Muscle layer of duodenum (tissue), 2 donors: Measurements from ENCODE around the gene KLK1.
A peak's percentile ranks its signal among the peaks of the same experiment; 100 is the strongest.

ENCODE experiments used
- H3K27ac ChIP-seq: one replicate; pipeline ENCODE4 v1.7.0; 2013; ENCODE audit warnings: mild to moderate bottlenecking, low read length
- H3K27me3 ChIP-seq: one replicate; pipeline ENCODE4 v1.7.0; 2013; ENCODE audit warnings: low read depth, mild to moderate bottlenecking, control low read depth, low read length
- H3K36me3 ChIP-seq, 2 donors: one replicate each; pipeline ENCODE4 v1.7.0; 2013; ENCODE audit warnings: low read length in 2 of 2, control low read depth in 1 of 2, mild to moderate bottlenecking in 1 of 2; ENCODE audit not compliant: insufficient read depth in 2 of 2, control insufficient read depth in 1 of 2
- H3K4me1 ChIP-seq, 2 donors: one replicate each; pipeline ENCODE4 v1.7.0; 2013; ENCODE audit warnings: low read length in 2 of 2, mild to moderate bottlenecking in 2 of 2, control low read depth in 1 of 2, moderate library complexity in 1 of 2; ENCODE audit not compliant: insufficient read depth in 2 of 2, control insufficient read depth in 1 of 2
- H3K4me3 ChIP-seq, 2 donors: one replicate each; pipeline ENCODE4 v1.7.0; 2013; ENCODE audit warnings: low read length in 2 of 2, low read depth in 1 of 2, mild to moderate bottlenecking in 1 of 2
- H3K9me3 ChIP-seq, 2 donors: one replicate each; pipeline ENCODE4 v1.7.0; 2013; ENCODE audit warnings: low read length in 2 of 2, control low read depth in 1 of 2, mild to moderate bottlenecking in 1 of 2; ENCODE audit not compliant: control insufficient read depth in 1 of 2
- donor health status: healthy.

KLK1 gene

GRCh38 chr19:50822661-50823208, 852 bp downstream of the KLK1 start:
- peaks cover 22% of the 10 kb centered on the region for H3K27me3 ChIP-seq
- no peaks in the 10 kb centered on the region for H3K36me3 ChIP-seq
- no peak overlapping the region for H3K4me3 ChIP-seq
- H3K9me3 ChIP-seq = no peaks in the 10 kb centered on the region
- H3K27ac ChIP-seq = no peak overlapping the region
- H3K4me1 ChIP-seq = peaks cover 0 to 11% of the 10 kb centered on the region in 2 donors

GRCh38 chr19:50821622-50822021, 2.0 kb downstream of the KLK1 start:
- peaks cover 22% of the 10 kb centered on the region for H3K27me3 ChIP-seq
- H3K36me3 ChIP-seq = no peaks in the 10 kb centered on the region
- peaks cover 0 to 11% of the 10 kb centered on the region in 2 donors for H3K4me1 ChIP-seq
- H3K9me3 ChIP-seq = no peaks in the 10 kb centered on the region
- H3K27ac ChIP-seq = no peak overlapping the region
- H3K4me3 ChIP-seq = no peak overlapping the region

- H3K4me1 ChIP-seq = peaks cover 0 to 11% of the 10 kb centered on the region in 2 donors
- H3K9me3 ChIP-seq = no peaks in the 10 kb centered on the region
- H3K36me3 ChIP-seq = no peaks in the 10 kb centered on the region
- no peak overlapping the region for H3K4me3 ChIP-seq
- H3K27me3 ChIP-seq = peaks cover 22% of the 10 kb centered on the region
- no peak overlapping the region for H3K27ac ChIP-seq
Measured at GRCh38 chr19:50821248-50821612, 2.4 kb downstream of the KLK1 start.

DNA sequence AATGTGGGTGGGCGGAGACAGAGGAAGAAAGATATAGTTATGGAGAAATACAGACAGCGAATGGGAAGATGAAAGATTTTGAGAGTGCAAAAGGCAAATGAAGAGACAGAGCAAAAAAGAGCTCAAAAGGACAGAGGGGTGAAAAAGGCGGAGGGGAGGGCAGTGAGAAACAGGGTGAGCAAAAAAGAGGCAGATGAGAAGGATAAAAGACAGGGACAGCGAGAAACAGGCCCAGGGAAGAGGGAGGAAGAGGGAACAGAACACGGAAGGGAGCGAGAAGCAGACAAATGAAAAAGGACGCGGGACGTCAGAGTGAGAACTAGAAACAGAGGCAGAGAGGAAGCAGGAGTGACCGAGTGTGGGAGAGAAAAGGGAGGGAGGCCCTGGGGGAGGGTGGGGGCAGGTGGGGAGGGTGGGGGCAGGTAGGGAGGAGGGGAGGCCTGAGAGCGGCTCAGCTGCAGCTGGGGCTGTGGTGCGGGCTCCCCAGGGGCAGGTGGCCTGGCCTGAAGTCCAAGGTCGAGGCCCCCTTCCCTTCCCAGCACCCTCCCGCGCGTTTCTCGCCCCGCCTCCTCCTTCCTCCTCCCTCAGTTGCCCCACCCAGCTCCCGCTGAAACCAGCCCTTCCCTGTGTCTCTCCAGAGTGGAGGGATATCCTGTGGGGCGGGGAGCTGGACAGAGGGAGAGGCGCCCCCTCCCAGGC, 2.9 kb downstream of the KLK1 start:
- no peaks in the 10 kb centered on the region for H3K36me3 ChIP-seq
- no peak overlapping the region for H3K27ac ChIP-seq
- peaks cover 0 to 11% of the 10 kb centered on the region in 2 donors for H3K4me1 ChIP-seq
- peaks cover 22% of the 10 kb centered on the region for H3K27me3 ChIP-seq
- H3K4me3 ChIP-seq = no peak overlapping the region
- H3K9me3 ChIP-seq = no peaks in the 10 kb centered on the region

GRCh38 chr19:50820086-50820485, 3.5 kb downstream of the KLK1 start:
- Histone ChIP-seq H3K4me3 (no peak overlapping the region), H3K27ac (no peak overlapping the region), H3K27me3 (peaks cover 22% of the 10 kb centered on the region), H3K9me3 (no peaks in the 10 kb centered on the region), H3K4me1 (peaks cover 0 to 11% of the 10 kb centered on the region in 2 donors), H3K36me3 (no peaks in the 10 kb centered on the region)

GRCh38 chr19:50819636-50820035, 4.0 kb downstream of the KLK1 start:
- Histone ChIP-seq H3K4me1 (peaks cover 0 to 11% of the 10 kb centered on the region in 2 donors), H3K9me3 (no peaks in the 10 kb centered on the region), H3K27me3 (peaks cover 22% of the 10 kb centered on the region), H3K4me3 (no peak overlapping the region), H3K36me3 (no peaks in the 10 kb centered on the region), H3K27ac (no peak overlapping the region)

DNA sequence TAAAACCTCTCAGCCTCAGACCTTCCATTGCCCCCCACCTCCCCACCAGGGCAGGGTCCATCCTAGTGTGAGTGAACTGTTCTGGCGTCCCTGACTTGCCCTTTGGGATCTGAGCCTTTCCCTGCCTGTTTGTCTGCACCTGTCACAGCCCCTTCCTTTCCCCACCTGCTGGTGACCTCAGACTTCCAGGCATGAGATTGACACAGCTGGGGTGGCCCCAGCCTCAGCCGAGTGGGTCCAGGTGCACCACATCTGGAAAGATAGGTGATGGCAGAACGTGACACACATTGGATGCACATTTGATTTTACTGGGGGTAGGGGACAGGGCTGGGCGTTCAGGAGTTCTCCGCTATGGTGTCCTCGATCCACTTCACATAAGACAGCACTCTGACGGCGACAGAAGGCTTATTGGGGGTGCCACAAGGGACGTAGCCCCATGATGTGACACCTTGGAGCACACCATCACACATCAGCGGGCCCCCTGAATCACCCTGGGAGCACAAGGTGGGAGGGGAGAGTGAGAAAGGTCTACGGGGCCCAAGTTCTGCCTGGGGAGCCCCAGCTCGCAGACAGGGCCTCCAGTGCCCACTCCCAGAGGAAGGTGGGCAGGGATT, 4.6 kb downstream of the KLK1 start:
- no peak overlapping the region for H3K4me3 ChIP-seq
- H3K27me3 ChIP-seq = peaks cover 22% of the 10 kb centered on the region
- peaks cover 0 to 11% of the 10 kb centered on the region in 2 donors for H3K4me1 ChIP-seq
- no peak overlapping the region for H3K27ac ChIP-seq
- H3K36me3 ChIP-seq = no peaks in the 10 kb centered on the region
- no peaks in the 10 kb centered on the region for H3K9me3 ChIP-seq

DNA sequence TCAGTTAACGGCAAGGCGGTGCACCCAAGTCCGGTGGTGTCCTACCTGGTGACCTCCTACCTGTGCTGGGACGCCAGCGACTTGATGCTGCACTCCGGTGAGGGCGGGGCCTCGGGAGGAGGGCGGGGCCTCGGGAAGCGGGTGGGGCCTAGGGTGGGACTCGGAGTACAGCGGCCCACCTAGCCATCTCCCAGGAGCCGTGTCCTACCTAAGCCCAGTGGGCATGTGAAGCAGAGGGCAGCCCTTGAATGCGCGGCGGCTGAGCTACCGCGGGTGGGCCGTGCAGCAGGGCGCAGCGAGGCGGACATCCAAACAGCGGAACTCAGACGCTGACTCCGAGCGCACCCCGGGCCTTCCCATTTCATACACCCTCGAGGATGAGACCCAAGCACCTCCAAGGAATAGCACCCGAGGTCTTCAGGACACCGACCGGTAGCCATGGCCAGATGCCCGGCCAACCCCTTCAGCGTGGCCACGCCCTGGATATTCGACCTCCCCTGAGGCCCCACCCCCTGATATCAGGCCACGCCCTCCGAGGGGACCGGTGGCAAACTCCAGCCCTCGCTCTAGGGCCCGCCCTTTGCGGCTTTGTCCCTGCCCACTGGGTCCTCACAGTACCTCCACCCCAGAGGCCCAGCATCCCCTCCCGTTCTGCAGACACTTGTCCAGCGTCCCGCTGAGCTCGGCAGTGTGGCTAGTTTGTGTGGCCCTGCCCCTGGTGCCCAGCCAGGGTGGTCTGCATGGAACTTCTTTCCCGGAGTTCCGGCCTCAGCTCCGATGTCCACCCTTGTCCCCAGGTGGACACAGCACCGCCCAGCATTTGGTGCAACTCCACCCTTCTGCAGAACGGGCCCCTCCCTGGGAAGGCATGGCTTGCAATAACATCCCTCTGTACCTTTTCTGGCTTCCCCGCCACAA, 5.4 kb downstream of the KLK1 start:
- Histone ChIP-seq H3K36me3 (no peaks in the 10 kb centered on the region), H3K27me3 (peaks cover 22% of the 10 kb centered on the region), H3K4me3 (peak overlapping the region; percentile 36 to 42), H3K27ac (no peak overlapping the region), H3K9me3 (no peaks in the 10 kb centered on the region), H3K4me1 (peaks cover 0 to 11% of the 10 kb centered on the region in 2 donors)

DNA sequence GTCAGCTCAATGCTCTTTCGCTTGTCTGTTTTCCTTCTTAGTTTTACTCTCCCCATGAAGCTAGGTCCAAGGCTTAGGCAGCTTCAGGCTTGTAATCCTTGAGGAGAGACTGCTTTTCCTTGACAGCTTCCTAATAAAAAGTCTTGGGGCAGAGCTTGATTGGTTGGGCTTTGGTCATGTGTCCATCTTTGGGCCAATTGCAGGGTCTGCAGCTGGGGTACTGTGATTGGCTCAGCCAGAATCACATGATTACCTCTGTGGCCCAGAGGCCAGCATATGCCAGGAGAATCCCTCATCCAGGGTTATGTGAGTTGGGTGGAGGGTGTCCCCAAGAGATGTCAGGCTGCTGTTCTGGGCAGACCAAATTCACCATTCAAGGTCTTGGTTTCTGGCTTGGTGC, 8.1 kb downstream of the KLK1 start:
- H3K4me1 ChIP-seq = peaks cover 0 to 8% of the 10 kb centered on the region in 2 donors
- no peak overlapping the region for H3K4me3 ChIP-seq
- no peaks in the 10 kb centered on the region for H3K9me3 ChIP-seq
- H3K27ac ChIP-seq = no peak overlapping the region
- H3K36me3 ChIP-seq = no peaks in the 10 kb centered on the region
- peaks cover 15% of the 10 kb centered on the region for H3K27me3 ChIP-seq

DNA sequence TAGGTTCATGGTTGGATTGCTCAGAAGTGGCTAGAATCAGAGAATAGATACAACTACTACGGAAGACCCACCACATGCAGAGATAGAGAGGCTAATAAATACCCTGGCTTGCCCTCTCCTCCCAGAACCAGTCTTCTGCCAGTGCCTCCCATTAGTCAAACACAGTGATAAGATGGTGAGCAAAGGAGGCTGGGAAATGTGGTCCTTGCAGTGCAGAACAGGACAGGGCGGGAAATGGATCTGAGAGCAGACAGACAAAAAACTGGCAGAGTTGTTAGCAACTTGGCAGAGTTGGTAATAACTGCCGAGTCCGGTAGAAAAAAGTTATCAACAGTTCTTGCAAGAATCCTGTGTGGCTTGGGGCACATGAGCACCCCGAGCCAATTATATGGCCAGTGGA, 8.7 kb downstream of the KLK1 start:
- H3K27ac ChIP-seq = no peak overlapping the region
- H3K36me3 ChIP-seq = no peaks in the 10 kb centered on the region
- peaks cover 15% of the 10 kb centered on the region for H3K27me3 ChIP-seq
- peaks cover 0 to 8% of the 10 kb centered on the region in 2 donors for H3K4me1 ChIP-seq
- H3K4me3 ChIP-seq = no peak overlapping the region
- no peaks in the 10 kb centered on the region for H3K9me3 ChIP-seq

- Histone ChIP-seq H3K27ac (no peak overlapping the region), H3K27me3 (no peaks in the 10 kb centered on the region), H3K36me3 (no peaks in the 10 kb centered on the region), H3K4me1 (no peaks in the 10 kb centered on the region), H3K4me3 (no peak overlapping the region), H3K9me3 (no peaks in the 10 kb centered on the region)
Measured at GRCh38 chr19:50812474-50812873, 11.1 kb downstream of the KLK1 start.
